ENCODE results near the gene EXOG.
A peak's percentile ranks its signal among the peaks of the same experiment; 100 is the strongest.

EXOG gene, protein sequence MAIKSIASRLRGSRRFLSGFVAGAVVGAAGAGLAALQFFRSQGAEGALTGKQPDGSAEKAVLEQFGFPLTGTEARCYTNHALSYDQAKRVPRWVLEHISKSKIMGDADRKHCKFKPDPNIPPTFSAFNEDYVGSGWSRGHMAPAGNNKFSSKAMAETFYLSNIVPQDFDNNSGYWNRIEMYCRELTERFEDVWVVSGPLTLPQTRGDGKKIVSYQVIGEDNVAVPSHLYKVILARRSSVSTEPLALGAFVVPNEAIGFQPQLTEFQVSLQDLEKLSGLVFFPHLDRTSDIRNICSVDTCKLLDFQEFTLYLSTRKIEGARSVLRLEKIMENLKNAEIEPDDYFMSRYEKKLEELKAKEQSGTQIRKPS

GRCh38 chr3:38496131-38496910 is at the start of gene EXOG:
Gene EXOG, plus strand, starts transcription at chr3:38496340. Its CDS starts 28 bp downstream, at chr3:38496368.
- peak; percentile 96 for DNase-seq

DNA sequence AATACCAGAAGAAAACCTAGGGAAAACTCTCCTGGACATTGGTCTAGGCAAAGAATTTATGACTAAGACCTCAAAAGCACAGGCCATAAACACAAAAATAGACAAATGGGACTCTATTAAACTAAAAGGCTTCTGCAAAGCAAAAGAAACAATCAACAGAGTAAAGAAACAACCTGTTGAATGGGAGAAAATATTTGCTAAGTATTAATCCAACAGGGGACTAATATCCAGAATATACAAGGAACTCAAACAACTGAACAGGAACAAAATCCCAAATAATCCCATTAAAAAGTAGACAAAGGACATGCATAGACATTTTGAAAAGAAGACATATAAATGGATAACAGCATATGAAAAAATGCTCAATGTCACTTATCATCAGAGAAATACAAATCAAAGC is 49.3 kb upstream of the EXOG start:
- no peak for DNase-seq

DNA sequence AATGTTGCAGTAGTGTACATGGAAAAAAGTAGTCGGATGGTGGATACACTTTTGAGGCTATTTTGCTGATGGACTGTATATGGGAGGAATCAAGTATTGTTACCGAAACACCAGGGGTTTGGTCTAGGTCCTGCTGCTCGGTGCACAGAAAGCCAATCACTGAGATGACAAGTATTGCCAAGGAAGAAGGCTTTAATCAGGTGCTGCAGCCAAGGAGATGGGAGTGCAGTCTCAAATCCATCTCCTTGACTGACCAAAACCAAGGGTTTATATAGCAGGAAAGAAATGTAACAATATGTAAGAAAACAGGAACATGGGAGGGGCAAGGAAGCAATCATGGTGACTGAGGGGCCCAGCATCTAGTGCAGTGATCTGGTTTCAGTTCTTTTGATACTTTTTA is 45.3 kb upstream of the EXOG start:
- DNase-seq: no peak

DNA sequence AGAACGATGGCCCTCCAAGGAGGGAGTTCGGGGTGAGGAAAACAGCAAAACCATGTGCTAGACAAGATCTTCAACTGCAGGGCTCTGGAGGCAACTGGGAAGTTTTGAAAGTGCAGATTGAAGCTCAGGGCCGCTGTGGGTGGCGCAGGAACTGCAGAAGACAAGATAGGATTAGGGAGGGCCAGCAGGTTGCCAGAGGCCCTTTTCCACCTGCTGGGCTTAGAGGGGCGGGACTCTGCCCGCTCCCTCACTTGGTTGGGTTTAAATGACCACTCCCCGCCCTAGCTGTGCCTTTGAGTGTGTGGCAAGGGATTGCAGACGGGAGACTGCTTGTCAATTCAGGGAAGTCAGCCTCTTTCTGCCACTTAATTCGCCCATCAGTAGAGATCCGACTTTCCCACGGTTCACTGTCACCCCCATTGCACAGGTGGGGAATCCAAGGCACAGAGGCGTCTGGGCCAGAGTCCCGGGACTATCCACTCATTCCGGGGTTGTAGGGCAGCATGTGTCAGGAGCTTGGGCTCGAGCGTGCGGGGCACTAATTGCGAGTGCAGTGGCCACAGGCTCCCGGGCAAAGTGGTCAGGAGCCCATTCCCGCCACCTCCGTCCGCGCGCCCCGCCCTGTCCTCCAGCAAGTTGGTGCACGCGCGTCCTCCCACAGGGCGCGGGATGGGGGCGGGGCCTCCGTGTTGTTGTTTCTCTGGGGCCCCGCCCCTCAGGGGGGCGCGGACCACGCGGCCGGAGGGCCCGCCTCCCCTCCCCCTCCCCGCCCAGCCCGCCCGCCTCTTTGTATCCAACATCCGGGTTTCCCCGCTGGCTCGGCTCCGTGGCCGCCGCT is 42.8 kb upstream of the EXOG start, which contains the start of gene ACVR2B:
Gene ACVR2B, plus strand, starts transcription at position 816 of the 838 bp plus-strand sequence. CDS start 433 bp downstream, outside the sequence.
- peak; percentile 99 for DNase-seq

DNA sequence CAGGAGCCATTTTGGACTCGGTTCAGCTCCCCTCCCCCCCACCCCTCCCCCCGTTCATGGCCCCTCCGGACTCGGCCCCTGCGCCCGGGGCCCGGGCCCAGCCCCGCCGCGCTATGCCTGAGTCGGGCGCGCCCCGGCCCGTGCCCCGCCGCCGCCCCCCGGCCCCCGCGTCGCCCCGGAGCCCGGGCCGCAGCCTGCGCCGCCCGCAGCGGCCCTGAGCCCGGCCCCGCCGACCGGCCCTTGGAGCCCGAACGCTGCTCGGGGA is 42.3 kb upstream of the EXOG start:
- DNase-seq: peak; percentile 50

DNA sequence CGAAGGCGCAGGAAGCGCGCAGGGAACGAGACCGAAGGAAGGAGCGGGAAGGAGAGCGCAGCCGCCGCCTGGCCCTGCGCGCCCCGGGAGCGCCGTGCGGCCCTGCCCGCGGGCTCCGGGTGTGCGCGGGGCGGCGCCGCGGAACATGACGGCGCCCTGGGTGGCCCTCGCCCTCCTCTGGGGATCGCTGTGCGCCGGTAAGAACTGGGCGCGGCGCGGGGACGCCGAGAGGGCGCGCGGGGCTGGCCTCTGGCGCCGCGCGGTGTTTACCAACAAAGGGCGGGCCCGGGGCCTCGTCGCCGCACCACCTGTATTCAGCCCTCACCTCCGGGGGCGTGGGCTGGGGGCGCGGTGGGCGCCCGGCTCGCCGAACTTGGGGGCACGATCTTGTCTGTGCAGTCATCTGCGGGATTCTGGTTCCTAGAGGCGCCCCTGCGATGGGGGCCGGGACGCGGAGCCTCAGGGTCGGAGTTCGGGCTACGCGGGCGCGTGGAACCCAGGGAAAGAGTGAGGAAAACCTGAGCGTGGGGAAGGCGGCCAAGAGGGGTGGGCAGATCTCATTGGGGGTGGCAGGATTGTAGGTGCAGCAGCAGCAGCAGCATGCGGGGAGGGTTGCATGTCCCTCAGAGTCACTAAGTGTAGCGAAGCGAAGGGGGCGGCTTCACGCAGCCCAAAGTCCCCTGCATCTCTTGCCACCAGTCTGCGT is 41.8 kb upstream of the EXOG start:
- peak; percentile 73 for DNase-seq

DNA sequence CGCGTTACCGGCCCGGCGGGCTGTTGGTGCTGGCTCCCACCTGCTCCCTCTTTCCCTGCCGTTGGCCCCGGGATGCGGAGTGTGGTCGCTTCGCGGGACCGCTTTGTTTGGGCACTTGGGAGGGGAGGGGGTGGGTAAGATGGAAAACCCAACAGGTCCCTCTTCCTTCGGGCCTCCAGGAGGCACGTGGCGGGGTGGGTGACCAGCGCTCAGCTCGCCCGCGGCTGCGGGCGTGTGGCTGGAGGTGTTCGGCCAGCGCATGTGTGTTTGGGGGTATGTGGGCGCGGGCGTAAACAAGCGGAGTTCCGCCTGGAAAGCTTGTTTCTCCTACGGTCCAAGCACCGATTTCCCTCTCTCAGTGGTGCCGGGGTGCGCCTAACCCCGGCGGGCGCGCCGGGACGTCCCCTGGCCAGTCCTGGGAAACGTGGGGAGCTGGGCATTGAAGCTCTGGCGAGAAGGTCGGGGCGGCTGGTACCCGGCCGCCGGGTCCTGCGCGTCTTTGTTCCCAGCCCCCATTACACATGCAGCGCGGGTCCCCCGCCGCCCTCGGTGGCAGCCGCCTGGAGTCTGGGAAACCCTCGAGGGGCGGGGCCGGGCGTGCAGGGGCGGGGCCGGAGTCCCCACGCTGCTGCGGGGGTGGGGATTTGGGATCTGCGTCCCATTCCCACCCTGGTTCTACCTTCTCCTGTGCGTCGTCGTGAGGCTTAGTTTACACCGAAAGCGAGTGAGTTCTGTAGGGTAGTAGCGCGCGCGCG is 41.1 kb upstream of the EXOG start:
- DNase-seq: peak; percentile 96

GRCh38 chr3:38455639-38456430 is 40.3 kb upstream of the EXOG start:
- DNase-seq: no peak

GRCh38 chr3:38457111-38458003 is 38.8 kb upstream of the EXOG start:
- DNase-seq: no peak

- DNase-seq: no peak
These were observed 37.2 kb upstream of the EXOG start for GRCh38 chr3:38458796-38459498.

DNA sequence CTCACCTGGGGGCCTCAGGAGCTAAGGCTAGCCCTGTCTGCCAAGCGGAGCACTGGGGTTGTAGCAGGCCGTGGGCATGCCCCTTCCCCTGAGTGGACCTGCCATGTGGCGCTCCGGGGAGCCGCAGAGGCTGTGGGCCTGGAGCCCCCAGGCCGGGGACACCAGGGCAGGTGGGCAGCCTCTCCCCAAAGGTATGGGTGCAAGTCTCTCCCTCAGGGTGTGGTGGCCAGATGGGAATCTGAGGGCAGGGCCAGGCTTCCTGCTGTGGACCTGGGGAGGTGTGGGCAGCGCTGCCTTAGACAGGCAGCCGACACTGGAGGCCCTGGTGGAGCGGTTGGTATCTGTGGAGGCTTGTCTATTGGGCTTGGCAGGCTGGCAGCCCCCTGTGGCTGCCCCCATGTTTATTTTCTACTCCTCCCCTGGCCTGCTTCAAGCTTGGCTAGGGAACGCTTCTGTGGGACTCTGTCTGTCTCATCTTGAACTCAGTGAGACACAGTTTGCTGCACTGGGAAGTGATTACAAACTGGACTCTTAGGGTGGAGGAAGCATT is 36.6 kb upstream of the EXOG start:
- DNase-seq: no peak

DNA sequence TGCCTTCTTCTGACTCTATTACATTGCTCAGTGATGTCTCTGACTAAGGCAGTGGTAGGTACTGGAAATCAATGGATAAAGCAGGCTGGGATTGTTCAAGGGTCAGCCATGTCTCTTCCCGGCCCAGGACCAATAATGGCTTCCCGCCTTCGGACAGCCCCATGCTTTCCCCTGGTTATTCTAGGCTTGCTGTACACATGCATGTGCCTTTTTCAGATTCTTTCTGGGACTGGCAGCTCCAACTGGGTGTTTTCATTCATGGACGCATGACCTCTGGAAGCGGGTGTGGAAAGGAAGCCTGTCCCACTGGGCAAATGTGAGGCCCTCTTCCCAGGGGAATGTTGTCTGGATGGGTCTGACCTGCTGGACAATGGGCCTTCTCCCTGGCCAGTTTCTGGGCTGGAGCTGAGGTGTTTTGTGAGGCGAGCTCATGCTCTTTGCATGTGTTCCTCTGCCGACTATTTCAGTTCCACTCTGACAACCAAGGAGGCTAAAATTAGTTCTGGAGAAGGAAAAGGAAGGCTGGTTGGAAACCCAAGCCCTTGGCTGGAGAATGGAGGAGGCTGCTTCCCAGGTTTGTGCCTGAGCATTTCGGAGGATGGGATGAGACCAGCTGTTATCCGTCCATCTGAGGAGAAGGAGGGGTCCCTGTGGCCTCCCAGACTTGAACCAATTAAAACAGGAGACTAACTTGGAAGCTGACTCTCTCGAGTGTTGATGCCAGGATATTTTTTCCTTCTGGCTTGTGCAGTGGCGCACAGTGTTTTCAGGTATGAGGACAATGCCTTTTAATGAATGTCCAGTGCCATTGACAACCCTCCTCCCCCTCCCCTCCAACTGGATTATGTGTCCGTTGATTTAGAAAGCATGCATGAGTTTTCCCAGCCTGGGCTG is 35.5 kb upstream of the EXOG start:
- DNase-seq: no peak

- no peak for DNase-seq
These were observed 30.5 kb upstream of the EXOG start for GRCh38 chr3:38465588-38466154.

GRCh38 chr3:38468765-38469164 is 27.4 kb upstream of the EXOG start:
- no peak for DNase-seq

DNA sequence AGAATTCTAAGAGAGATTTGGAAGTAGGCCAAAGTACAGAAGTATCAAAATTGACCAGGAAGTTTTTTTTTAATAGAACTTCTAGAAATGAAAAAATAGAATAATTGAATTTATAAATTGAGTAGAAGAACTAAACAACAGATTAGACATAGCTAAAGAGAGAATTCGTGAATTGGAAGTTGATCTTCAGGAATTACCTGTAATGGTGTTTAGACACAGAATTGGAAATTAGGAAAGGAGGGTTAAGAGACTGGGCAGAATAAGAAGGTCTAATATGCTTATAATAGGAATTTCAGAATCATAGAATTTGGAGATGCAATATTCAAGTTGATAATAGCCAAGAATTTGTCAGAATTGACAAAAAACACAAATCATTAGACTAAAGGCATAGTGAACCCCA is 26.3 kb upstream of the EXOG start:
- DNase-seq: no peak

- DNase-seq: no peak
These were observed 24.8 kb upstream of the EXOG start for GRCh38 chr3:38471260-38471857.

GRCh38 chr3:38472342-38472741 is 23.8 kb upstream of the EXOG start:
- DNase-seq: no peak

Data from 8988T (cell line).